Gastrocnemius medialis (tissue), 4 donors: ENCODE data around the gene DNM3.

Source experiments
- POLR2A ChIP-seq, 2 donors: fragments of 450-650 bp; IDR thresholded peaks; one replicate each; pipeline ENCODE4 v1.6.1; 2017; ENCODE audit warnings: antibody characterized with exemption in 2 of 2, mild to moderate bottlenecking in 2 of 2, moderate library complexity in 2 of 2
- TF ChIP-seq, protein P1 (sequence below), 5 experiments: fragments of 450-650 bp in 3 of 5; fragments of 200-600 bp in 2 of 5; sonication (generic) in 2 of 5; IDR thresholded peaks in 4 of 5; conservative IDR thresholded peaks in 1 of 5; 1 replicate in 4 of 5; 2 replicates in 1 of 5; pipeline ENCODE4 v1.5.1; 2016 to 2019; ENCODE audit warnings: antibody characterized with exemption in 5 of 5, mild to moderate bottlenecking in 3 of 5, moderate library complexity in 3 of 5

DNA sequence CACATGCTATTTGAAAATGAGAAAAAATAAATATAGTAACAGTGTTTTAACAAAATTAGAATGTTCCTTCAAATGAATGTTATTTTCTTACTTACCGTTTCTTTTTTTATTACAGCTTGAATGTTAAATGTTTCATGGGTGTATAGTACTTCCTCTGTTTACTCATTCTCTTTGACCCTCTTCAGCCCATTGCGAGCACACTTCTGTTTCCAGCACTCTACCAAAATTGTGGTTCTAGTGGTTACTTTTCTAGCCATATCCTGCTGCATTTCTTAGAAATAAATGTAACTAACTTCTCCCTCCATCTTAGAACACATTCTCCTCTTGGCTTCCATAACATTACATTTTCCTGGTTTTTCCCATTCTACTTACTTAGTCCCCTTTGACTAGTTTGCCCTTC lies 389.2 kb downstream of the DNM3 start:
- TF ChIP-seq, protein P1, sequence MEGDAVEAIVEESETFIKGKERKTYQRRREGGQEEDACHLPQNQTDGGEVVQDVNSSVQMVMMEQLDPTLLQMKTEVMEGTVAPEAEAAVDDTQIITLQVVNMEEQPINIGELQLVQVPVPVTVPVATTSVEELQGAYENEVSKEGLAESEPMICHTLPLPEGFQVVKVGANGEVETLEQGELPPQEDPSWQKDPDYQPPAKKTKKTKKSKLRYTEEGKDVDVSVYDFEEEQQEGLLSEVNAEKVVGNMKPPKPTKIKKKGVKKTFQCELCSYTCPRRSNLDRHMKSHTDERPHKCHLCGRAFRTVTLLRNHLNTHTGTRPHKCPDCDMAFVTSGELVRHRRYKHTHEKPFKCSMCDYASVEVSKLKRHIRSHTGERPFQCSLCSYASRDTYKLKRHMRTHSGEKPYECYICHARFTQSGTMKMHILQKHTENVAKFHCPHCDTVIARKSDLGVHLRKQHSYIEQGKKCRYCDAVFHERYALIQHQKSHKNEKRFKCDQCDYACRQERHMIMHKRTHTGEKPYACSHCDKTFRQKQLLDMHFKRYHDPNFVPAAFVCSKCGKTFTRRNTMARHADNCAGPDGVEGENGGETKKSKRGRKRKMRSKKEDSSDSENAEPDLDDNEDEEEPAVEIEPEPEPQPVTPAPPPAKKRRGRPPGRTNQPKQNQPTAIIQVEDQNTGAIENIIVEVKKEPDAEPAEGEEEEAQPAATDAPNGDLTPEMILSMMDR (IDR thresholded peaks at IDR 0.05 in 4 of 5, conservative IDR thresholded peaks at IDR 0.05 in 1 of 5) = no peak
- no peak for TF ChIP-seq POLR2A (IDR thresholded peaks at IDR 0.05)
